HepG2 (cell line): ENCODE data around the gene RASA3.

Experiments
- CBX2 ChIP-seq, 2 experiments: fragments of 200-600 bp in 1 of 2; sonication (generic); formaldehyde crosslinking in 1 of 2; IDR thresholded peaks; 2 replicates each; pipeline versions ENCODE4 v1.7.0 to v1.8.1; 2018 to 2022; ENCODE audit warnings: low read depth in 2 of 2, low read length in 1 of 2, mild to moderate bottlenecking in 1 of 2, missing genetic modification reagents in 1 of 2
- EED ChIP-seq: sonication (generic); formaldehyde crosslinking; IDR thresholded peaks from 2 replicates; pipeline ENCODE4 v1.5.0; 2020; ENCODE audit warnings: mild to moderate bottlenecking, missing genetic modification reagents
- ERF ChIP-seq: IDR thresholded peaks from 2 replicates; pipeline ENCODE4 v1.6.1; 2018; ENCODE audit warnings: missing biosample characterization, missing genetic modification reagents
- FOXO1 ChIP-seq: sonication (generic); formaldehyde crosslinking; IDR thresholded peaks from 2 replicates; pipeline ENCODE4 v1.4.0; 2020; ENCODE audit warnings: missing genetic modification reagents
- MAFK ChIP-seq, 2 experiments: IDR thresholded peaks in 1 of 2; conservative IDR thresholded peaks in 1 of 2; 2 replicates each; pipeline ENCODE4 v1.6.1; 2011; ENCODE audit warnings: improper control_type of control experiment in 2 of 2, low read length in 2 of 2
- PHB2 ChIP-seq: fragments of 450-650 bp; IDR thresholded peaks from 2 replicates; pipeline ENCODE4 v1.6.1; 2018; ENCODE audit not compliant: partially characterized antibody
- RFX5 ChIP-seq: IDR thresholded peaks from 2 replicates; pipeline ENCODE4 v1.6.1; 2011; ENCODE audit warnings: low read depth, low read length, improper control_type of control experiment
- RXRA ChIP-seq: sonication (generic); formaldehyde crosslinking; IDR thresholded peaks from 2 replicates; pipeline ENCODE4 v1.5.1; 2020; ENCODE audit warnings: missing genetic modification reagents
- TARDBP ChIP-seq: sonication (generic); formaldehyde crosslinking; IDR thresholded peaks from 2 replicates; pipeline ENCODE4 v1.8.0; 2022; ENCODE audit warnings: mild to moderate bottlenecking, missing genetic modification reagents
- TBP ChIP-seq: sonication (generic); formaldehyde crosslinking; IDR thresholded peaks from 2 replicates; pipeline ENCODE4 v1.5.0; 2020; ENCODE audit warnings: missing genetic modification reagents
- ZFP36 ChIP-seq: fragments of 150-350 bp; IDR thresholded peaks from 2 replicates; pipeline ENCODE4 v1.6.1; 2018; ENCODE audit warnings: borderline replicate concordance, low read length, low read depth; ENCODE audit not compliant: partially characterized antibody
- ZNF33A ChIP-seq: sonication (generic); formaldehyde crosslinking; IDR thresholded peaks from 2 replicates; pipeline ENCODE4 v1.5.1; 2020; ENCODE audit warnings: missing genetic modification reagents, mild to moderate bottlenecking, moderate library complexity, borderline replicate concordance
- ZNF577 ChIP-seq: sonication (generic); formaldehyde crosslinking; IDR thresholded peaks from 2 replicates; pipeline ENCODE4 v1.4.0; 2020; ENCODE audit warnings: mild to moderate bottlenecking, low read depth, missing genetic modification reagents, borderline replicate concordance
- TF ChIP-seq, protein P1 (sequence below): sonication (generic); formaldehyde crosslinking; IDR thresholded peaks from 2 replicates; pipeline ENCODE4 v1.5.0; 2020; ENCODE audit warnings: mild to moderate bottlenecking, missing genetic modification reagents, moderate library complexity

- no peak for TF ChIP-seq ZNF577 (CRISPR knock-in tag)
- no peak for TF ChIP-seq PHB2
- no peak for TF ChIP-seq ZNF33A (CRISPR knock-in tag)
- TF ChIP-seq RXRA (CRISPR knock-in tag), result no peak
- no peak for TF ChIP-seq RFX5
- TF ChIP-seq ERF (CRISPR knock-in tag), result no peak
- TF ChIP-seq EED (CRISPR knock-in tag), result no peak
- TF ChIP-seq MAFK (conservative IDR thresholded peaks at IDR 0.05 in 1 of 2, IDR thresholded peaks at IDR 0.05 in 1 of 2; ENCODE audit: low read length in 2 of 2), result no peak
- TF ChIP-seq CBX2 (IDR thresholded peaks at IDR 0.05; ENCODE audit: low read depth, low read length), result no peak
- no peak for TF ChIP-seq CBX2 (CRISPR knock-in tag; IDR thresholded peaks at IDR 0.05; ENCODE audit: low read depth)
- no peak for TF ChIP-seq TARDBP
- TF ChIP-seq, protein P1, sequence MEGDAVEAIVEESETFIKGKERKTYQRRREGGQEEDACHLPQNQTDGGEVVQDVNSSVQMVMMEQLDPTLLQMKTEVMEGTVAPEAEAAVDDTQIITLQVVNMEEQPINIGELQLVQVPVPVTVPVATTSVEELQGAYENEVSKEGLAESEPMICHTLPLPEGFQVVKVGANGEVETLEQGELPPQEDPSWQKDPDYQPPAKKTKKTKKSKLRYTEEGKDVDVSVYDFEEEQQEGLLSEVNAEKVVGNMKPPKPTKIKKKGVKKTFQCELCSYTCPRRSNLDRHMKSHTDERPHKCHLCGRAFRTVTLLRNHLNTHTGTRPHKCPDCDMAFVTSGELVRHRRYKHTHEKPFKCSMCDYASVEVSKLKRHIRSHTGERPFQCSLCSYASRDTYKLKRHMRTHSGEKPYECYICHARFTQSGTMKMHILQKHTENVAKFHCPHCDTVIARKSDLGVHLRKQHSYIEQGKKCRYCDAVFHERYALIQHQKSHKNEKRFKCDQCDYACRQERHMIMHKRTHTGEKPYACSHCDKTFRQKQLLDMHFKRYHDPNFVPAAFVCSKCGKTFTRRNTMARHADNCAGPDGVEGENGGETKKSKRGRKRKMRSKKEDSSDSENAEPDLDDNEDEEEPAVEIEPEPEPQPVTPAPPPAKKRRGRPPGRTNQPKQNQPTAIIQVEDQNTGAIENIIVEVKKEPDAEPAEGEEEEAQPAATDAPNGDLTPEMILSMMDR (CRISPR knock-in tag), result no peak
- no peak for TF ChIP-seq ZFP36
- no peak for TF ChIP-seq TBP (CRISPR knock-in tag)
- no peak for TF ChIP-seq FOXO1 (CRISPR knock-in tag)
Measured at GRCh38 chr13:114013952-114014629, 118.3 kb downstream of the RASA3 start.
